ENCODE results near the gene VPS45.

VPS45 gene

GRCh38 chr1:150106341-150106740 is 38.8 kb downstream of the VPS45 start:
- no peak overlapping the region for H3K4me3 ChIP-seq (ENCODE audit: low read length)
- H3K27me3 ChIP-seq (ENCODE audit: control insufficient read depth, insufficient read depth, low read length) = no peaks in the 10 kb centered on the region
- no peak overlapping the region for H3K4me2 ChIP-seq (ENCODE audit: low read length)
- H3K4me1 ChIP-seq (ENCODE audit: control insufficient read depth, insufficient read depth, low read length) = no peaks in the 10 kb centered on the region
- no peaks in the 10 kb centered on the region for H3K9me3 ChIP-seq (replicated peaks; ENCODE audit: low read length)
- no peak overlapping the region for H3K9ac ChIP-seq (ENCODE audit: low read depth, low read length)
- peaks cover 7% of the 10 kb centered on the region for H3K36me3 ChIP-seq (ENCODE audit: insufficient read depth, low read length)

GRCh38 chr1:150109586-150109985 is 42.0 kb downstream of the VPS45 start:
- Histone ChIP-seq H3K4me3 (ENCODE audit: low read length) (no peak overlapping the region), H3K4me2 (ENCODE audit: low read length) (no peak overlapping the region), H3K9ac (ENCODE audit: low read depth, low read length) (no peak overlapping the region), H3K36me3 (ENCODE audit: insufficient read depth, low read length) (peaks cover 18% of the 10 kb centered on the region), H3K27me3 (ENCODE audit: control insufficient read depth, insufficient read depth, low read length) (no peaks in the 10 kb centered on the region), H3K4me1 (ENCODE audit: control insufficient read depth, insufficient read depth, low read length) (no peaks in the 10 kb centered on the region), H3K9me3 (replicated peaks; ENCODE audit: low read length) (no peaks in the 10 kb centered on the region)

GRCh38 chr1:150110116-150110515 is 42.5 kb downstream of the VPS45 start:
- Histone ChIP-seq H3K9ac (ENCODE audit: low read depth, low read length) (no peak overlapping the region), H3K36me3 (ENCODE audit: insufficient read depth, low read length) (peaks cover 16% of the 10 kb centered on the region), H3K27me3 (ENCODE audit: control insufficient read depth, insufficient read depth, low read length) (no peaks in the 10 kb centered on the region), H3K4me3 (ENCODE audit: low read length) (no peak overlapping the region), H3K4me2 (ENCODE audit: low read length) (no peak overlapping the region), H3K9me3 (replicated peaks; ENCODE audit: low read length) (no peaks in the 10 kb centered on the region), H3K4me1 (ENCODE audit: control insufficient read depth, insufficient read depth, low read length) (no peaks in the 10 kb centered on the region)

- Histone ChIP-seq H3K36me3 (ENCODE audit: insufficient read depth, low read length) (peaks cover 16% of the 10 kb centered on the region), H3K27me3 (ENCODE audit: control insufficient read depth, insufficient read depth, low read length) (no peaks in the 10 kb centered on the region), H3K4me1 (ENCODE audit: control insufficient read depth, insufficient read depth, low read length) (no peaks in the 10 kb centered on the region), H3K9ac (ENCODE audit: low read depth, low read length) (no peak overlapping the region), H3K9me3 (replicated peaks; ENCODE audit: low read length) (no peaks in the 10 kb centered on the region), H3K4me3 (ENCODE audit: low read length) (no peak overlapping the region), H3K4me2 (ENCODE audit: low read length) (no peak overlapping the region)
Observed at GRCh38 chr1:150111670-150112069, 44.1 kb downstream of the VPS45 start.

GRCh38 chr1:150115121-150115520 is 47.5 kb downstream of the VPS45 start:
- Histone ChIP-seq H3K36me3 (ENCODE audit: insufficient read depth, low read length) (peaks cover 16% of the 10 kb centered on the region), H3K4me2 (ENCODE audit: low read length) (no peak overlapping the region), H3K4me1 (ENCODE audit: control insufficient read depth, insufficient read depth, low read length) (no peaks in the 10 kb centered on the region), H3K9me3 (replicated peaks; ENCODE audit: low read length) (no peaks in the 10 kb centered on the region), H3K27me3 (ENCODE audit: control insufficient read depth, insufficient read depth, low read length) (no peaks in the 10 kb centered on the region), H3K9ac (ENCODE audit: low read depth, low read length) (no peak overlapping the region), H3K4me3 (ENCODE audit: low read length) (no peak overlapping the region)

- no peaks in the 10 kb centered on the region for H3K36me3 ChIP-seq (ENCODE audit: insufficient read depth, low read length)
- no peak overlapping the region for H3K4me2 ChIP-seq (ENCODE audit: low read length)
- H3K4me1 ChIP-seq (ENCODE audit: control insufficient read depth, insufficient read depth, low read length) = peaks cover 8% of the 10 kb centered on the region
- no peaks in the 10 kb centered on the region for H3K9me3 ChIP-seq (replicated peaks; ENCODE audit: low read length)
- H3K9ac ChIP-seq (ENCODE audit: low read depth, low read length) = no peak overlapping the region
- H3K4me3 ChIP-seq (ENCODE audit: low read length) = no peak overlapping the region
- H3K27me3 ChIP-seq (ENCODE audit: control insufficient read depth, insufficient read depth, low read length) = no peaks in the 10 kb centered on the region
Observed at GRCh38 chr1:150118716-150119115, 51.1 kb downstream of the VPS45 start.

GRCh38 chr1:150121236-150121862 is 53.8 kb downstream of the VPS45 start:
- Histone ChIP-seq H3K4me2 (ENCODE audit: low read length) (no peak overlapping the region), H3K4me1 (ENCODE audit: control insufficient read depth, insufficient read depth, low read length) (peaks cover 8% of the 10 kb centered on the region), H3K4me3 (ENCODE audit: low read length) (no peak overlapping the region), H3K9me3 (replicated peaks; ENCODE audit: low read length) (no peaks in the 10 kb centered on the region), H3K27me3 (ENCODE audit: control insufficient read depth, insufficient read depth, low read length) (no peaks in the 10 kb centered on the region), H3K36me3 (ENCODE audit: insufficient read depth, low read length) (no peaks in the 10 kb centered on the region), H3K9ac (ENCODE audit: low read depth, low read length) (no peak overlapping the region)

GRCh38 chr1:150126811-150127210 is 59.2 kb downstream of the VPS45 start:
- Histone ChIP-seq H3K4me2 (ENCODE audit: low read length) (no peak overlapping the region), H3K4me1 (ENCODE audit: control insufficient read depth, insufficient read depth, low read length) (peaks cover 1% of the 10 kb centered on the region), H3K9ac (ENCODE audit: low read depth, low read length) (no peak overlapping the region), H3K4me3 (ENCODE audit: low read length) (no peak overlapping the region), H3K9me3 (replicated peaks; ENCODE audit: low read length) (no peaks in the 10 kb centered on the region), H3K36me3 (ENCODE audit: insufficient read depth, low read length) (no peaks in the 10 kb centered on the region), H3K27me3 (ENCODE audit: control insufficient read depth, insufficient read depth, low read length) (no peaks in the 10 kb centered on the region)

- H3K4me3 ChIP-seq (ENCODE audit: low read length) = no peak overlapping the region
- H3K4me1 ChIP-seq (ENCODE audit: control insufficient read depth, insufficient read depth, low read length) = no peaks in the 10 kb centered on the region
- H3K27me3 ChIP-seq (ENCODE audit: control insufficient read depth, insufficient read depth, low read length) = no peaks in the 10 kb centered on the region
- H3K4me2 ChIP-seq (ENCODE audit: low read length) = no peak overlapping the region
- no peaks in the 10 kb centered on the region for H3K9me3 ChIP-seq (replicated peaks; ENCODE audit: low read length)
- H3K36me3 ChIP-seq (ENCODE audit: insufficient read depth, low read length) = no peaks in the 10 kb centered on the region
- H3K9ac ChIP-seq (ENCODE audit: low read depth, low read length) = no peak overlapping the region
Observed at GRCh38 chr1:150127464-150127863, 59.9 kb downstream of the VPS45 start.

GRCh38 chr1:150127868-150128267 is 60.3 kb downstream of the VPS45 start:
- H3K36me3 ChIP-seq (ENCODE audit: insufficient read depth, low read length) = no peaks in the 10 kb centered on the region
- no peak overlapping the region for H3K4me3 ChIP-seq (ENCODE audit: low read length)
- no peaks in the 10 kb centered on the region for H3K4me1 ChIP-seq (ENCODE audit: control insufficient read depth, insufficient read depth, low read length)
- H3K4me2 ChIP-seq (ENCODE audit: low read length) = no peak overlapping the region
- H3K9ac ChIP-seq (ENCODE audit: low read depth, low read length) = no peak overlapping the region
- H3K9me3 ChIP-seq (replicated peaks; ENCODE audit: low read length) = no peaks in the 10 kb centered on the region
- no peaks in the 10 kb centered on the region for H3K27me3 ChIP-seq (ENCODE audit: control insufficient read depth, insufficient read depth, low read length)

- H3K27me3 ChIP-seq (ENCODE audit: control insufficient read depth, insufficient read depth, low read length) = no peaks in the 10 kb centered on the region
- H3K4me2 ChIP-seq (ENCODE audit: low read length) = no peak overlapping the region
- H3K4me3 ChIP-seq (ENCODE audit: low read length) = no peak overlapping the region
- no peaks in the 10 kb centered on the region for H3K9me3 ChIP-seq (replicated peaks; ENCODE audit: low read length)
- no peak overlapping the region for H3K9ac ChIP-seq (ENCODE audit: low read depth, low read length)
- H3K36me3 ChIP-seq (ENCODE audit: insufficient read depth, low read length) = no peaks in the 10 kb centered on the region
- H3K4me1 ChIP-seq (ENCODE audit: control insufficient read depth, insufficient read depth, low read length) = peaks cover 6% of the 10 kb centered on the region
Observed at GRCh38 chr1:150132372-150132771, 64.8 kb downstream of the VPS45 start.

- H3K9me3 ChIP-seq (replicated peaks; ENCODE audit: low read length) = no peaks in the 10 kb centered on the region
- H3K4me2 ChIP-seq (ENCODE audit: low read length) = no peak overlapping the region
- no peaks in the 10 kb centered on the region for H3K36me3 ChIP-seq (ENCODE audit: insufficient read depth, low read length)
- H3K4me3 ChIP-seq (ENCODE audit: low read length) = no peak overlapping the region
- peaks cover 6% of the 10 kb centered on the region for H3K4me1 ChIP-seq (ENCODE audit: control insufficient read depth, insufficient read depth, low read length)
- no peaks in the 10 kb centered on the region for H3K27me3 ChIP-seq (ENCODE audit: control insufficient read depth, insufficient read depth, low read length)
- H3K9ac ChIP-seq (ENCODE audit: low read depth, low read length) = no peak overlapping the region
Observed at GRCh38 chr1:150134537-150134936, 67.0 kb downstream of the VPS45 start.

All from skeletal muscle satellite cell (primary cell).